ENCODE data around the gene SCARB1. TPM values are rescaled to one million over a fixed set of nuclear protein-coding genes. Genes with fewer than 3 reads are reported as not detected.

SCARB1 gene
- total and polyA plus RNA-seq, 2 of the 13 experiments (the other 11 are each of a cell fraction or from before 2014, with no cell fraction given): 63.4 to 160 TPM

- Histone ChIP-seq H3K4me2 (ENCODE audit: low read depth, low read length) (no peak overlapping the region), H4K20me1 (ENCODE audit: insufficient read depth, low read length) (no peaks in the 10 kb centered on the region), H3K36me3 (replicated peaks in 1 of 2; ENCODE audit: control insufficient read depth in 1 of 2, insufficient read depth in 2 of 2, low read length in 2 of 2) (peaks cover 45 to 91% of the 10 kb centered on the region in 2 experiments), H3K9me3 (ENCODE audit: low read length) (no peaks in the 10 kb centered on the region), H3K27me3 (ENCODE audit: control insufficient read depth in 1 of 2, insufficient read depth in 2 of 2, low read length in 2 of 2) (no peaks in the 10 kb centered on the region), H3K79me2 (ENCODE audit: insufficient read depth, low read length) (no peaks in the 10 kb centered on the region), H2AFZ (ENCODE audit: low read length) (no peak overlapping the region), H3K4me3 (replicated peaks in 1 of 3; ENCODE audit: insufficient read depth in 1 of 3, low read depth in 2 of 3, low read length in 3 of 3) (no peak overlapping the region), H3K27ac (ENCODE audit: extremely low read length, insufficient read depth, low read length) (no peak overlapping the region), H3K4me1 (ENCODE audit: insufficient read depth, low read length) (peaks cover 19% of the 10 kb centered on the region; the same call in 1 of the 2 replicates), H3K9ac (ENCODE audit: insufficient read depth, low read depth, low read length) (no peak overlapping the region)
- ChIA-PET CTCF (ENCODE audit: low intra/inter-chr PET ratio, low total read pairs) (no interaction called here), POLR2A (no interaction called here)
- BruUV-seq (replicated peaks): no TSS peak
- DNase-seq (ENCODE audit: low spot score) (no peak), ATAC-seq (no peak), FAIRE-seq (no peak)
- intact Hi-C loops (cut with micrococcal nuclease; ENCODE audit: unreplicated experiment): no loop called here
- in situ Hi-C loops (cut with HindIII; ENCODE audit: extremely low pct_ligation_motif_present, low pct_unique_long_range_greater_than_20kb): no loop called here
- WGBS (ENCODE audit: low lambda C conversion rate): 100% methylated on average over 4 of the region's 4 CpGs
- TF ChIP-seq ZKSCAN1 (IDR thresholded peaks at IDR 0.05; ENCODE audit: low read length) (peak; percentile 55; the same call in 1 of the 2 replicates), ZNF619 (CRISPR knock-in tag; IDR thresholded peaks at IDR 0.05) (no peak), HDAC1 (CRISPR knock-in tag; IDR thresholded peaks at IDR 0.05) (no peak)
Observed at GRCh38 chr12:124809391-124809790, 54.3 kb downstream of the SCARB1 start.

- H3K27me3 ChIP-seq (ENCODE audit: control insufficient read depth in 1 of 2, insufficient read depth in 2 of 2, low read length in 2 of 2): no peaks in the 10 kb centered on the region
Observed at GRCh38 chr12:124808272-124808671, 55.4 kb downstream of the SCARB1 start.

More at GRCh38 chr12:124808272-124808671, 55.4 kb downstream of the SCARB1 start:
- BruUV-seq (replicated peaks): no TSS peak
- Histone ChIP-seq H2AFZ (ENCODE audit: low read length) (no peak overlapping the region), H3K9me3 (ENCODE audit: low read length) (no peaks in the 10 kb centered on the region), H3K9ac (ENCODE audit: insufficient read depth, low read depth, low read length) (no peak overlapping the region), H3K79me2 (ENCODE audit: insufficient read depth, low read length) (no peaks in the 10 kb centered on the region), H3K4me2 (ENCODE audit: low read depth, low read length) (no peak overlapping the region), H3K27ac (ENCODE audit: extremely low read length, insufficient read depth, low read length) (no peak overlapping the region), H3K4me3 (replicated peaks in 1 of 3; ENCODE audit: insufficient read depth in 1 of 3, low read depth in 2 of 3, low read length in 3 of 3) (no peak overlapping the region), H4K20me1 (ENCODE audit: insufficient read depth, low read length) (no peaks in the 10 kb centered on the region), H3K4me1 (ENCODE audit: insufficient read depth, low read length) (peaks cover 23% of the 10 kb centered on the region; the same call in 1 of the 2 replicates), H3K36me3 (replicated peaks in 1 of 2; ENCODE audit: control insufficient read depth in 1 of 2, insufficient read depth in 2 of 2, low read length in 2 of 2) (peaks cover 36 to 86% of the 10 kb centered on the region in 2 experiments)
- in situ Hi-C loops (cut with HindIII; ENCODE audit: extremely low pct_ligation_motif_present, low pct_unique_long_range_greater_than_20kb) (no loop called here), intact Hi-C loops (cut with micrococcal nuclease; ENCODE audit: unreplicated experiment) (no loop called here)
- 98% methylated on average over 2 of the region's 2 CpGs for WGBS (ENCODE audit: low lambda C conversion rate)
- CTCF ChIA-PET (ENCODE audit: low intra/inter-chr PET ratio, low total read pairs): no interaction called here
- DNase-seq (ENCODE audit: low spot score): no peak
- ATAC-seq: no peak
- no peak for FAIRE-seq
- POLR2A ChIA-PET: no interaction called here
- TF ChIP-seq TSC22D2 (CRISPR knock-in tag; IDR thresholded peaks at IDR 0.05; ENCODE audit: borderline replicate concordance) (no peak), ATF2 (CRISPR knock-in tag; IDR thresholded peaks at IDR 0.05) (no peak), ZBTB7A (CRISPR knock-in tag; IDR thresholded peaks at IDR 0.05) (no peak), ZNF790 (CRISPR knock-in tag; IDR thresholded peaks at IDR 0.05; ENCODE audit: borderline replicate concordance) (no peak), DMTF1 (CRISPR knock-in tag; IDR thresholded peaks at IDR 0.05) (no peak), ATF7 (IDR thresholded peaks at IDR 0.05) (no peak), ATF7 (CRISPR knock-in tag; IDR thresholded peaks at IDR 0.05) (no peak), KLF13 (CRISPR knock-in tag; IDR thresholded peaks at IDR 0.05) (no peak), ZBTB21 (CRISPR knock-in tag; IDR thresholded peaks at IDR 0.05) (no peak), ISL2 (CRISPR knock-in tag; IDR thresholded peaks at IDR 0.05) (no peak), ZNF121 (CRISPR knock-in tag; IDR thresholded peaks at IDR 0.05) (no peak)
